Peyer's patch (tissue), 4 donors: ENCODE data around the gene POTEB2.
"Not testable (repeated sequence)": the region's sequence is repeated elsewhere in the genome, so short reads cannot be mapped to it uniquely, and the experiment has no call there.

Experiments
- CTCF ChIP-seq, 6 experiments: fragments of 450-650 bp in 4 of 6; fragments of 200-600 bp in 2 of 6; sonication (generic) in 1 of 6; IDR thresholded peaks; one replicate each; pipeline ENCODE4 v1.5.1; 2017 to 2019; ENCODE audit warnings: antibody characterized with exemption in 6 of 6, mild to moderate bottlenecking in 3 of 6, moderate library complexity in 1 of 6
- POLR2A ChIP-seq, 2 donors: fragments of 450-650 bp; IDR thresholded peaks; one replicate each; pipeline ENCODE4 v1.5.1; 2017; ENCODE audit warnings: antibody characterized with exemption in 2 of 2, mild to moderate bottlenecking in 2 of 2, moderate library complexity in 2 of 2

GRCh38 chr15:20877819-20878218, 11.7 kb upstream of the POTEB2 start:
- TF ChIP-seq CTCF, POLR2A (IDR thresholded peaks at IDR 0.05): not testable (repeated sequence)
